Common myeloid progenitor, CD34-positive (primary cell): ENCODE results near the gene PCSK5.

Experiments used
- CTCF ChIA-PET: fragments of 350-600 bp; sonication (Branson Sonifier 250); formaldehyde crosslinking; loops from one replicate; lab custom pipeline; 2021; ENCODE audit warnings: antibody characterized with exemption; lab: Charles Lee
- POLR2A ChIA-PET: fragments of 350-600 bp; sonication (Branson Sonifier 250); formaldehyde crosslinking; loops from one replicate; lab custom pipeline; 2021; ENCODE audit warnings: antibody characterized with exemption; lab: Charles Lee
- DNase-seq, 3 donors: peaks; one replicate each; pipeline versions ENCODE4 v3.0.0 to v3.0.0-alpha.2; 2013
- H3K27ac ChIP-seq, 2 experiments: 1 replicate in 1 of 2; 2 replicates in 1 of 2; pipeline ENCODE4 v1.7.0; 2013; ENCODE audit warnings: inconsistent platforms in 2 of 2, low read length in 2 of 2, mild to moderate bottlenecking in 2 of 2, low read depth in 1 of 2, moderate library complexity in 1 of 2; ENCODE audit not compliant: severe bottlenecking in 2 of 2, insufficient read depth in 1 of 2, poor library complexity in 1 of 2
- H3K27me3 ChIP-seq, 5 experiments: replicated peaks in 2 of 5; 1 replicate in 3 of 5; 2 replicates in 2 of 5; pipeline versions ENCODE4 v1.6.1 to v1.7.0; 2013; ENCODE audit warnings: low read length in 4 of 5, mild to moderate bottlenecking in 2 of 5, moderate library complexity in 2 of 5, inconsistent platforms in 1 of 5; ENCODE audit not compliant: insufficient read depth in 5 of 5, control insufficient read depth in 4 of 5
- H3K36me3 ChIP-seq, 4 experiments: 1 replicate in 2 of 4; 2 replicates in 2 of 4; pipeline versions ENCODE4 v1.6.1 to v1.7.0; 2013; ENCODE audit warnings: low read length in 3 of 4, control low read depth in 1 of 4, mild to moderate bottlenecking in 1 of 4; ENCODE audit not compliant: control insufficient read depth in 4 of 4, insufficient read depth in 4 of 4
- H3K4me1 ChIP-seq, 4 experiments: 1 replicate in 3 of 4; 2 replicates in 1 of 4; pipeline versions ENCODE4 v1.6.1 to v1.7.1; 2013; ENCODE audit warnings: low read length in 3 of 4, mild to moderate bottlenecking in 3 of 4, control low read depth in 1 of 4, inconsistent platforms in 1 of 4, moderate library complexity in 1 of 4; ENCODE audit not compliant: control insufficient read depth in 4 of 4, insufficient read depth in 4 of 4; ENCODE audit errors: control extremely low read depth in 1 of 4
- H3K4me3 ChIP-seq, 7 experiments: 1 replicate in 4 of 7; 2 replicates in 3 of 7; pipeline versions ENCODE4 v1.5.1 to v1.7.0; 2013; ENCODE audit warnings: mild to moderate bottlenecking in 7 of 7, low read length in 6 of 7, moderate library complexity in 6 of 7, inconsistent platforms in 2 of 7, low read depth in 2 of 7, control low read depth in 1 of 7; ENCODE audit not compliant: insufficient read depth in 4 of 7, control insufficient read depth in 1 of 7; ENCODE audit errors: extremely low read depth in 1 of 7
- H3K9me3 ChIP-seq, 5 experiments: 1 replicate in 4 of 5; 2 replicates in 1 of 5; pipeline versions ENCODE4 v1.6.1 to v1.7.1; 2013; ENCODE audit warnings: low read length in 4 of 5, mild to moderate bottlenecking in 2 of 5, inconsistent platforms in 1 of 5, low read depth in 1 of 5, moderate library complexity in 1 of 5; ENCODE audit not compliant: control insufficient read depth in 4 of 5, insufficient read depth in 2 of 5; ENCODE audit errors: control extremely low read depth in 1 of 5
- WGBS: methylation state at CpG from one replicate; pipeline ENCODE4 v1.1.5; 2013; ENCODE audit not compliant: insufficient coverage; 5-methylcytosine and 5-hydroxymethylcytosine counted together

The PCSK5 gene

GRCh38 chr9:76394960-76395252 lies 504.4 kb downstream of the PCSK5 start:
- peak overlapping the region; percentile 78 to 95 (median 92) for H3K4me3 ChIP-seq
- CTCF ChIA-PET, result interaction anchor here (1.4 to 3.0 kb wide), 5 partner anchors 11 to 266 kb away, joined by 4 to 15 read pairs (median 10); no protein-coding TSS in a partner anchor
- no peaks in the 10 kb centered on the region for H3K9me3 ChIP-seq
- POLR2A ChIA-PET, result interaction anchor here (0.6 kb wide), 1 partner anchor 32 kb away, joined by 8 read pairs; no protein-coding TSS in a partner anchor
- 0% methylated on average over 8 of the region's 11 CpGs for WGBS
- H3K27me3 ChIP-seq, result no peaks in the 10 kb centered on the region
- DNase-seq, result peak; percentile 84 to 93 (median 89)
- H3K36me3 ChIP-seq, result peaks cover 3% of the 10 kb centered on the region in 4 experiments
- H3K27ac ChIP-seq, result peak overlapping the region; percentile 87 to 96
- H3K4me1 ChIP-seq, result peaks cover 11 to 33% (median 20%) of the 10 kb centered on the region in 4 experiments

GRCh38 chr9:76395381-76395780 lies 504.9 kb downstream of the PCSK5 start:
- ChIA-PET POLR2A (interaction anchor here (0.6 kb wide), 1 partner anchor 31 kb away, joined by 8 read pairs; no protein-coding TSS in a partner anchor), CTCF (interaction anchor here (1.6 to 3.0 kb wide), 4 partner anchors 11 to 263 kb away, joined by 7 to 15 read pairs (median 10); no protein-coding TSS in a partner anchor)
- H3K36me3 ChIP-seq, result peaks cover 3% of the 10 kb centered on the region in 4 experiments
- 88% methylated on average over 6 of the region's 10 CpGs for WGBS
- peak in 1 of 3 donors; percentile 33 for DNase-seq
- peak overlapping the region in 6 of 7 experiments; percentile 83 to 95 (median 92) for H3K4me3 ChIP-seq
- no peaks in the 10 kb centered on the region for H3K27me3 ChIP-seq
- H3K27ac ChIP-seq, result peak overlapping the region; percentile 87 to 96
- H3K4me1 ChIP-seq, result peaks cover 11 to 38% (median 20%) of the 10 kb centered on the region in 4 experiments
- H3K9me3 ChIP-seq, result no peaks in the 10 kb centered on the region

- CTCF ChIA-PET, result interaction anchor here (1.2 to 1.5 kb wide), 3 partner anchors 63 to 308 kb away, joined by 3 to 4 read pairs (median 3); partner anchors contain the start of gene GCNT1
- Histone ChIP-seq H3K4me3 (no peak overlapping the region), H3K27ac (no peak overlapping the region), H3K27me3 (no peaks in the 10 kb centered on the region), H3K36me3 (peaks cover 3% of the 10 kb centered on the region in 4 experiments), H3K4me1 (peaks cover 7 to 39% (median 16%) of the 10 kb centered on the region in 4 experiments), H3K9me3 (no peaks in the 10 kb centered on the region)
- 95% methylated on average over 2 of the region's 6 CpGs for WGBS
- POLR2A ChIA-PET, result no interaction called here
- no peak for DNase-seq
Measured at GRCh38 chr9:76396144-76396543, 505.7 kb downstream of the PCSK5 start.

- ChIA-PET POLR2A (no interaction called here), CTCF (interaction anchor here (1.2 to 1.5 kb wide), 3 partner anchors 62 to 308 kb away, joined by 3 to 4 read pairs (median 3); partner anchors contain the start of gene GCNT1)
- H3K9me3 ChIP-seq, result no peaks in the 10 kb centered on the region
- H3K36me3 ChIP-seq, result peaks cover 2 to 3% (median 3%) of the 10 kb centered on the region in 4 experiments
- no peak overlapping the region for H3K27ac ChIP-seq
- over 99% methylated on average over 13 of the region's 13 CpGs for WGBS
- DNase-seq, result no peak
- no peak overlapping the region for H3K4me3 ChIP-seq
- H3K27me3 ChIP-seq, result no peaks in the 10 kb centered on the region
- H3K4me1 ChIP-seq, result peaks cover 7 to 35% (median 14%) of the 10 kb centered on the region in 4 experiments
Measured at GRCh38 chr9:76396597-76396996, 506.1 kb downstream of the PCSK5 start.

- peak in 2 of 3 donors; percentile 37 to 47 for DNase-seq
- Histone ChIP-seq H3K27me3 (no peaks in the 10 kb centered on the region), H3K4me1 (peaks cover 7 to 21% (median 14%) of the 10 kb centered on the region in 4 experiments), H3K9me3 (no peaks in the 10 kb centered on the region), H3K27ac (no peak overlapping the region), H3K36me3 (no peaks in the 10 kb centered on the region), H3K4me3 (no peak overlapping the region)
- no CpG with 5 or more reads among the region's 1 CpG for WGBS
- CTCF ChIA-PET, result interaction anchor here (0.6 to 4.2 kb wide), 4 partner anchors 52 to 306 kb away, joined by 3 to 29 read pairs (median 6); no protein-coding TSS in a partner anchor
- POLR2A ChIA-PET, result no interaction called here
Measured at GRCh38 chr9:76399856-76400255, 509.4 kb downstream of the PCSK5 start.

GRCh38 chr9:76400534-76401096 lies 510.1 kb downstream of the PCSK5 start:
- H3K27ac ChIP-seq, result no peak overlapping the region
- peaks cover 3 to 16% (median 6%) of the 10 kb centered on the region in 4 experiments for H3K4me1 ChIP-seq
- H3K27me3 ChIP-seq, result no peaks in the 10 kb centered on the region
- no peak overlapping the region for H3K4me3 ChIP-seq
- no peaks in the 10 kb centered on the region for H3K36me3 ChIP-seq
- ChIA-PET POLR2A (no interaction called here), CTCF (interaction anchor here (1.3 to 4.2 kb wide), 3 partner anchors 259 to 305 kb away, joined by 3 to 29 read pairs (median 8); no protein-coding TSS in a partner anchor)
- no peaks in the 10 kb centered on the region for H3K9me3 ChIP-seq
- WGBS, result 18% methylated on average over 1 of the region's 1 CpG
- DNase-seq, result no peak

- no peaks in the 10 kb centered on the region for H3K9me3 ChIP-seq
- WGBS, result 100% methylated on average over 1 of the region's 2 CpGs
- no peaks in the 10 kb centered on the region for H3K27me3 ChIP-seq
- no peak for DNase-seq
- POLR2A ChIA-PET, result no interaction called here
- CTCF ChIA-PET, result interaction anchor here (1.3 to 4.2 kb wide), 3 partner anchors 262 to 304 kb away, joined by 3 to 29 read pairs (median 4); no protein-coding TSS in a partner anchor
- H3K36me3 ChIP-seq, result no peaks in the 10 kb centered on the region
- H3K4me1 ChIP-seq, result peaks cover 0 to 13% (median 4%) of the 10 kb centered on the region in 4 experiments
- no peak overlapping the region for H3K27ac ChIP-seq
- H3K4me3 ChIP-seq, result no peak overlapping the region
Measured at GRCh38 chr9:76401176-76401575, 510.7 kb downstream of the PCSK5 start.
